GM23248 (cell line): ENCODE measurements around the gene CBY2. TPM values are rescaled to one million over a fixed set of nuclear protein-coding genes. Genes with fewer than 3 reads are reported as not detected.
"Not testable (repeated sequence)": the region's sequence is repeated elsewhere in the genome, so short reads cannot be mapped to it uniquely, and the experiment has no call there.

Experiments
- DNase-seq: peaks from one replicate; pipeline ENCODE4 v3.0.0-alpha.2; 2015
- H2AFZ ChIP-seq: fragments of 200-600 bp; sonication (generic); 2 replicates; pipeline ENCODE4 v1.6.1; 2016; ENCODE audit warnings: antibody characterized with exemption
- H3F3A ChIP-seq: fragments of 200-600 bp; sonication (generic); 2 replicates; pipeline ENCODE4 v1.6.1; 2016; ENCODE audit warnings: mild to moderate bottlenecking, antibody characterized with exemption, mixed run types; ENCODE audit not compliant: insufficient read depth
- H3K27ac ChIP-seq: fragments of 200-600 bp; sonication (generic); 2 replicates; pipeline ENCODE4 v1.5.1; 2016; ENCODE audit warnings: mild to moderate bottlenecking
- H3K27me3 ChIP-seq: fragments of 200-600 bp; sonication (generic); replicated peaks from 2 replicates; pipeline ENCODE4 v1.6.1; 2016; ENCODE audit warnings: mild to moderate bottlenecking; ENCODE audit not compliant: insufficient read depth
- H3K36me3 ChIP-seq: fragments of 200-600 bp; sonication (generic); 2 replicates; pipeline ENCODE4 v1.6.1; 2016; ENCODE audit warnings: low read depth, mild to moderate bottlenecking
- H3K4me1 ChIP-seq: fragments of 200-600 bp; sonication (generic); 2 replicates; pipeline ENCODE4 v1.6.1; 2016; ENCODE audit warnings: mild to moderate bottlenecking; ENCODE audit not compliant: insufficient read depth
- H3K4me2 ChIP-seq: fragments of 200-600 bp; sonication (generic); one replicate; pipeline ENCODE4 v1.6.1; 2016; ENCODE audit warnings: mild to moderate bottlenecking; ENCODE audit not compliant: unreplicated experiment
- H3K4me3 ChIP-seq: fragments of 200-600 bp; sonication (generic); 2 replicates; pipeline ENCODE4 v1.5.1; 2016; ENCODE audit warnings: mild to moderate bottlenecking
- H3K79me2 ChIP-seq: fragments of 200-600 bp; sonication (generic); 2 replicates; pipeline ENCODE4 v1.6.1; 2016; ENCODE audit warnings: mild to moderate bottlenecking; ENCODE audit not compliant: insufficient read depth
- H3K9ac ChIP-seq: fragments of 200-600 bp; sonication (generic); 2 replicates; pipeline ENCODE4 v1.6.1; 2016; ENCODE audit warnings: mild to moderate bottlenecking
- H3K9me2 ChIP-seq: fragments of 200-600 bp; sonication (generic); 2 replicates; pipeline ENCODE4 v1.6.1; 2016; ENCODE audit warnings: mixed run types, mild to moderate bottlenecking, moderate library complexity; ENCODE audit not compliant: insufficient read depth
- H3K9me3 ChIP-seq: fragments of 200-600 bp; sonication (generic); one replicate; pipeline ENCODE4 v1.6.1; 2017; ENCODE audit warnings: low read depth
- H4K20me1 ChIP-seq: fragments of 200-600 bp; sonication (generic); 2 replicates; pipeline ENCODE4 v1.6.0; 2016; ENCODE audit not compliant: insufficient read depth
- EZH2 ChIP-seq: fragments of 200-600 bp; sonication (generic); IDR thresholded peaks from 2 replicates; pipeline ENCODE4 v1.6.1; 2018; ENCODE audit warnings: antibody characterized with exemption, mild to moderate bottlenecking; ENCODE audit not compliant: insufficient read depth, poor library complexity, severe bottlenecking
- EZH2phosphoT487 ChIP-seq: fragments of 200-600 bp; sonication (generic); IDR thresholded peaks from 2 replicates; pipeline ENCODE4 v1.6.1; 2018; ENCODE audit warnings: antibody characterized with exemption, moderate library complexity, mild to moderate bottlenecking, low read depth; ENCODE audit not compliant: insufficient read depth
- WGBS, 2 experiments: methylation state at CpG; one replicate each; pipeline ENCODE4 v1.1.6; 2015 to 2017; ENCODE audit warnings: low lambda C conversion rate in 2 of 2, low coverage in 1 of 2; ENCODE audit errors: missing lambda C conversion rate in 2 of 2; 5-methylcytosine and 5-hydroxymethylcytosine counted together
- in situ Hi-C: fragments of 300-500 bp; cut with MboI; formaldehyde crosslinking; loops from 2 replicates; pipeline ENCODE4 v1.15.0; 2020
- polyA plus RNA-seq: library from polyadenylated mRNA; unstranded; fragments of >200 nt; fragmentation: Nextera tagmentation; extraction: Ambion mirVana; gene quantifications from 2 replicates; pipeline ENCODE4 v1.2.1, GENCODE V29; 2016
- total RNA-seq: library from RNA; depleted of rRNA; stranded (reverse); fragments of >200 nt; shearing (Covaris generic); gene quantifications from 2 replicates; pipeline ENCODE4 v1.2.3, GENCODE V29; 2014

Gene CBY2
- total and polyA plus RNA-seq, 2 experiments from 2014 or later, result not detected

- DNase-seq, result peak; percentile 30
- in situ Hi-C loops, result no loop called here
- no peaks in the 10 kb centered on the region for H3K36me3 ChIP-seq
- no peaks in the 10 kb centered on the region for H3K79me2 ChIP-seq
- H3K27me3 ChIP-seq, result no peaks in the 10 kb centered on the region
- H3K9me3 ChIP-seq, result no peaks in the 10 kb centered on the region
- peak overlapping the region; percentile 2 for H3K4me2 ChIP-seq
- no peak overlapping the region for H2AFZ ChIP-seq
- H3K27ac ChIP-seq, result no peak overlapping the region
- H3K4me1 ChIP-seq, result peaks cover 23% of the 10 kb centered on the region
- 19 to 48% methylated on average over 1 of the region's 1 CpG for WGBS, 2 experiments
- peaks cover 31% of the 10 kb centered on the region for H3F3A ChIP-seq
- H3K9me2 ChIP-seq, result no peaks in the 10 kb centered on the region
- TF ChIP-seq EZH2phosphoT487 (no peak), EZH2 (no peak)
- no peak overlapping the region for H3K4me3 ChIP-seq
- H4K20me1 ChIP-seq, result no peaks in the 10 kb centered on the region
- no peak overlapping the region for H3K9ac ChIP-seq
Measured at GRCh38 chr13:45662162-45662561, 40.0 kb upstream of the CBY2 start.

- H3K27ac ChIP-seq, H3K4me3 ChIP-seq, H3K4me2 ChIP-seq, H4K20me1 ChIP-seq, in situ Hi-C loops, DNase-seq, H3K9ac ChIP-seq, H2AFZ ChIP-seq, H3K9me3 ChIP-seq, H3K36me3 ChIP-seq, H3K27me3 ChIP-seq, H3K9me2 ChIP-seq, H3K79me2 ChIP-seq: not testable (repeated sequence)
- WGBS, 2 experiments, result 88 to 93% methylated on average over 1 of the region's 1 CpG
- peaks cover 22% of the 10 kb centered on the region for H3K4me1 ChIP-seq
- H3F3A ChIP-seq, result peaks cover 27% of the 10 kb centered on the region
Measured at GRCh38 chr13:45662903-45663302, 39.2 kb upstream of the CBY2 start.

DNA sequence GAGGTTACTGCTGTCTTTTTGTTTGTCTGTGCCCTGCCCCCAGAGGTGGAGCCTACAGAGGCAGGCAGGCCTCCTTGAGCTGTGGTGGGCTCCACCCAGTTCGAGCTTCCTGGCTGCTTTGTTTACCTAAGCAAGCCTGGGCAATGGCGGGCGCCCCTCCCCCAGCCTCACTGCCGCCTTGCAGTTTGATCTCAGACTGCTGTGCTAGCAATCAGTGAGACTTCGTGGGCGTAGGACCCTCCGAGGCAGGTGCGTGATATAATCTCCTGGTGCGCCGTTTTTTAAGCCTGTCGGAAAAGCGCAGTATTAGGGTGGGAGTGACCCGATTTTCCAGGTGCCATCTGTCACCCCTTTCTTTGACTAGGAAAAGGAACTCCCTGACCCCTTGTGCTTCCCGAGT is 32.5 kb upstream of the CBY2 start:
- DNase-seq, in situ Hi-C loops, H3K4me2 ChIP-seq, H3F3A ChIP-seq, H3K4me3 ChIP-seq, H3K27me3 ChIP-seq, H3K27ac ChIP-seq, H3K9ac ChIP-seq, H3K36me3 ChIP-seq, H4K20me1 ChIP-seq, H3K9me3 ChIP-seq, H3K79me2 ChIP-seq, H3K4me1 ChIP-seq, H2AFZ ChIP-seq, H3K9me2 ChIP-seq: not testable (repeated sequence)
- WGBS, 2 experiments, result 79 to 84% methylated on average over 10 to 11 of the region's 14 CpGs

- DNase-seq, result no peak
- TF ChIP-seq EZH2phosphoT487 (no peak), EZH2 (no peak)
- no peak overlapping the region for H3K27ac ChIP-seq
- no peak overlapping the region for H3K4me3 ChIP-seq
- no peaks in the 10 kb centered on the region for H3F3A ChIP-seq
- H3K9me2 ChIP-seq, result no peaks in the 10 kb centered on the region
- H3K9ac ChIP-seq, result no peak overlapping the region
- no peaks in the 10 kb centered on the region for H3K36me3 ChIP-seq
- H2AFZ ChIP-seq, result no peak overlapping the region
- H3K9me3 ChIP-seq, result no peaks in the 10 kb centered on the region
- H3K79me2 ChIP-seq, result no peaks in the 10 kb centered on the region
- H3K4me2 ChIP-seq, result no peak overlapping the region
- peaks cover 11% of the 10 kb centered on the region for H3K4me1 ChIP-seq
- H4K20me1 ChIP-seq, result no peaks in the 10 kb centered on the region
- 77 to 79% methylated on average over 5 of the region's 5 CpGs for WGBS, 2 experiments
- H3K27me3 ChIP-seq, result no peaks in the 10 kb centered on the region
- in situ Hi-C loops, result no loop called here
Measured at GRCh38 chr13:45670189-45670885, 31.8 kb upstream of the CBY2 start.

- WGBS, 2 experiments, result 13 to 25% methylated on average over 1 of the region's 1 CpG
- no peaks in the 10 kb centered on the region for H3F3A ChIP-seq
- DNase-seq, result peak; percentile 68
Measured at GRCh38 chr13:45674908-45675307, 27.2 kb upstream of the CBY2 start.

More at GRCh38 chr13:45674908-45675307, 27.2 kb upstream of the CBY2 start:
- peaks cover 12% of the 10 kb centered on the region for H3K4me1 ChIP-seq
- H3K9ac ChIP-seq, result no peak overlapping the region
- no peak overlapping the region for H2AFZ ChIP-seq
- H3K9me2 ChIP-seq, result no peaks in the 10 kb centered on the region
- H3K4me2 ChIP-seq, result peak overlapping the region; percentile 10
- H3K9me3 ChIP-seq, result no peaks in the 10 kb centered on the region
- in situ Hi-C loops, result no loop called here
- H3K4me3 ChIP-seq, result no peak overlapping the region
- no peaks in the 10 kb centered on the region for H3K79me2 ChIP-seq
- no peaks in the 10 kb centered on the region for H3K27me3 ChIP-seq
- no peaks in the 10 kb centered on the region for H4K20me1 ChIP-seq
- no peak overlapping the region for H3K27ac ChIP-seq
- no peaks in the 10 kb centered on the region for H3K36me3 ChIP-seq
- TF ChIP-seq EZH2phosphoT487 (no peak), EZH2 (no peak)
